PC-3 (cell line): ENCODE measurements around the gene BPIFB3. TPM values are rescaled to one million over a fixed set of nuclear protein-coding genes. Genes with fewer than 3 reads are reported as not detected.

Experiments
- ATAC-seq: fragments of 200-7000 bp; cut with Tn5 transposase; 2 replicates; pipeline ENCODE4 v1.9.1; 2020; ENCODE audit warnings: mild to moderate bottlenecking, moderate library complexity
- BruUV-seq: library from RNA; stranded (reverse); fragments of 400-500 nt; replicated peaks from 2 replicates; lab custom pipeline; 2021; lab: Mats Ljungman, UMichigan
- CTCF ChIA-PET: fragments of 300-600 bp; sonication (Branson Sonifier 250); formaldehyde crosslinking; loops from one replicate; lab custom pipeline; 2022; ENCODE audit warnings: antibody characterized with exemption; lab: Charles Lee
- POLR2A ChIA-PET: fragments of 300-600 bp; sonication (Branson Sonifier 250); formaldehyde crosslinking; loops from one replicate; lab custom pipeline; 2022; ENCODE audit warnings: antibody characterized with exemption; ENCODE audit not compliant: unreplicated experiment; lab: Charles Lee
- DNase-seq: peaks from one replicate; pipeline ENCODE4 v3.0.0-alpha.2; 2015
- H2AFZ ChIP-seq: fragments of 300-600 bp; sonication (generic); 2 replicates; pipeline ENCODE4 v1.6.0; 2016; ENCODE audit warnings: antibody characterized with exemption, low read length
- H3F3A ChIP-seq: fragments of 300-600 bp; sonication (generic); one replicate; pipeline ENCODE4 v1.6.0; 2017; ENCODE audit warnings: antibody characterized with exemption, low read length, control low read depth, mild to moderate bottlenecking; ENCODE audit not compliant: unreplicated experiment
- H3K27ac ChIP-seq: fragments of 300-600 bp; sonication (generic); 2 replicates; pipeline ENCODE4 v1.5.1; 2016; ENCODE audit warnings: mild to moderate bottlenecking, low read length
- H3K27me3 ChIP-seq: fragments of 300-600 bp; sonication (generic); 2 replicates; pipeline ENCODE4 v1.6.1; 2016; ENCODE audit warnings: low read length, mixed read lengths
- H3K36me3 ChIP-seq: fragments of 300-600 bp; sonication (generic); 2 replicates; pipeline ENCODE4 v1.6.1; 2016; ENCODE audit warnings: low read depth, mixed run types, low read length, mixed read lengths
- H3K4me1 ChIP-seq: fragments of 300-600 bp; sonication (generic); 2 replicates; pipeline ENCODE4 v1.5.1; 2016; ENCODE audit warnings: low read length; ENCODE audit not compliant: insufficient read depth
- H3K4me2 ChIP-seq: fragments of 300-600 bp; sonication (generic); 2 replicates; pipeline ENCODE4 v1.6.0; 2016; ENCODE audit warnings: low read length
- H3K4me3 ChIP-seq: fragments of 300-600 bp; sonication (generic); 2 replicates; pipeline ENCODE4 v1.5.1; 2016; ENCODE audit warnings: mild to moderate bottlenecking, low read length, mixed read lengths
- H3K79me2 ChIP-seq: fragments of 300-600 bp; sonication (generic); 2 replicates; pipeline ENCODE4 v1.6.1; 2017; ENCODE audit warnings: low read length, mixed read lengths
- H3K9ac ChIP-seq: fragments of 300-600 bp; sonication (generic); 2 replicates; pipeline ENCODE4 v1.6.0; 2016; ENCODE audit warnings: mild to moderate bottlenecking, low read length
- H3K9me2 ChIP-seq: fragments of 300-600 bp; sonication (generic); replicated peaks from 2 replicates; pipeline ENCODE4 v1.6.1; 2016; ENCODE audit warnings: mixed run types, low read length, mixed read lengths
- H3K9me3 ChIP-seq: fragments of 300-600 bp; sonication (generic); 2 replicates; pipeline ENCODE4 v1.6.1; 2016; ENCODE audit warnings: low read length, mixed read lengths
- H4K20me1 ChIP-seq: fragments of 300-600 bp; sonication (generic); 2 replicates; pipeline ENCODE4 v1.6.1; 2016; ENCODE audit warnings: low read length, mixed read lengths
- CTCF ChIP-seq: fragments of 300-600 bp; sonication (generic); conservative IDR thresholded peaks from 2 replicates; pipeline ENCODE4 v1.5.1; 2017; ENCODE audit warnings: antibody characterized with exemption, low read depth, mild to moderate bottlenecking, low read length
- EZH2 ChIP-seq: fragments of 300-600 bp; sonication (generic); IDR thresholded peaks from one replicate; pipeline ENCODE4 v1.6.1; 2017; ENCODE audit warnings: antibody characterized with exemption, mild to moderate bottlenecking, low read length; ENCODE audit not compliant: unreplicated experiment
- EZH2phosphoT487 ChIP-seq: fragments of 300-600 bp; sonication (generic); IDR thresholded peaks from 2 replicates; pipeline ENCODE4 v1.6.1; 2018; ENCODE audit warnings: mild to moderate bottlenecking, antibody characterized with exemption, low read length, borderline replicate concordance
- intact Hi-C: fragments of 100-400 bp; cut with micrococcal nuclease; formaldehyde crosslinking; loops from 2 replicates; pipeline ENCODE4 v1.9.0; 2023
- total RNA-seq: library from RNA; depleted of rRNA; stranded (reverse); fragments of >200 nt; gene quantifications from 2 replicates; pipeline ENCODE4 v1.2.3, GENCODE V29; 2014

Gene BPIFB3
- total RNA-seq, 1 experiment from 2014 or later: not detected

GRCh38 chr20:33091147-33091546, 37.4 kb downstream of the BPIFB3 start:
- Histone ChIP-seq H3K4me2 (no peak overlapping the region), H3K27me3 (peaks cover 41% of the 10 kb centered on the region), H3K4me1 (no peaks in the 10 kb centered on the region), H3K9ac (no peak overlapping the region), H3K27ac (no peak overlapping the region), H3K9me2 (no peaks in the 10 kb centered on the region), H3F3A (no peaks in the 10 kb centered on the region), H3K4me3 (no peak overlapping the region), H4K20me1 (no peaks in the 10 kb centered on the region), H3K36me3 (no peaks in the 10 kb centered on the region; the same call in 1 of the 2 replicates), H3K79me2 (no peaks in the 10 kb centered on the region), H2AFZ (no peak overlapping the region), H3K9me3 (no peaks in the 10 kb centered on the region)
- DNase-seq (no peak), ATAC-seq (no peak)
- no TSS peak for BruUV-seq
- ChIA-PET POLR2A (no interaction called here), CTCF (no interaction called here)
- TF ChIP-seq CTCF (no peak), EZH2phosphoT487 (no peak), EZH2 (no peak)
- intact Hi-C loops: loop anchor here (10.0 kb wide), 1 partner anchor 296 kb away; no protein-coding TSS in a partner anchor

GRCh38 chr20:33091693-33092092, 38.0 kb downstream of the BPIFB3 start:
- Histone ChIP-seq H2AFZ (no peak overlapping the region), H3K9me3 (no peaks in the 10 kb centered on the region), H3K79me2 (no peaks in the 10 kb centered on the region), H3F3A (no peaks in the 10 kb centered on the region), H3K27ac (no peak overlapping the region), H3K9me2 (no peaks in the 10 kb centered on the region), H3K4me1 (no peaks in the 10 kb centered on the region), H3K4me3 (no peak overlapping the region), H4K20me1 (no peaks in the 10 kb centered on the region), H3K9ac (no peak overlapping the region), H3K27me3 (peaks cover 37% of the 10 kb centered on the region), H3K36me3 (no peaks in the 10 kb centered on the region; the same call in 1 of the 2 replicates), H3K4me2 (no peak overlapping the region)
- ChIA-PET CTCF (no interaction called here), POLR2A (interaction anchor here (0.6 kb wide), 1 partner anchor 34 kb away, joined by 6 read pairs; no protein-coding TSS in a partner anchor)
- BruUV-seq: no TSS peak
- intact Hi-C loops: loop anchor here (10.0 kb wide), 1 partner anchor 297 kb away; no protein-coding TSS in a partner anchor
- ATAC-seq (no peak), DNase-seq (no peak)
- TF ChIP-seq CTCF (no peak), EZH2 (no peak), EZH2phosphoT487 (no peak)

GRCh38 chr20:33092361-33092760, 38.7 kb downstream of the BPIFB3 start:
- H4K20me1 ChIP-seq: no peaks in the 10 kb centered on the region
- H3K4me1 ChIP-seq: no peaks in the 10 kb centered on the region
- H3K4me2 ChIP-seq: no peak overlapping the region
- H3K9ac ChIP-seq: no peak overlapping the region
- no peaks in the 10 kb centered on the region for H3K9me2 ChIP-seq
- no peak overlapping the region for H2AFZ ChIP-seq
- no peaks in the 10 kb centered on the region for H3K79me2 ChIP-seq
- no peak for ATAC-seq
- BruUV-seq: no TSS peak
- H3F3A ChIP-seq: no peaks in the 10 kb centered on the region
- DNase-seq: no peak
- no peak overlapping the region for H3K27ac ChIP-seq
- ChIA-PET POLR2A (interaction anchor here (0.6 kb wide), 1 partner anchor 34 kb away, joined by 6 read pairs; no protein-coding TSS in a partner anchor), CTCF (no interaction called here)
- no peaks in the 10 kb centered on the region; the same call in 1 of the 2 replicates for H3K36me3 ChIP-seq
- no peaks in the 10 kb centered on the region for H3K9me3 ChIP-seq
- intact Hi-C loops: loop anchor here (10.0 kb wide), 1 partner anchor 298 kb away; no protein-coding TSS in a partner anchor
- TF ChIP-seq EZH2phosphoT487: no peak
- TF ChIP-seq CTCF: no peak
- TF ChIP-seq EZH2: no peak
- H3K4me3 ChIP-seq: no peak overlapping the region
- peaks cover 31% of the 10 kb centered on the region for H3K27me3 ChIP-seq
